ENCODE data around the gene ISM1.
A peak's percentile ranks its signal among the peaks of the same experiment; 100 is the strongest.

Gene ISM1

GRCh38 chr20:13220904-13221297, at the start of gene ISM1:
TSS of gene ISM1 (plus strand) at chr20:13221274. CDS start at chr20:13221777, 503 bp downstream.
- peak; percentile 22 to 38 (median 28) for DNase-seq (ENCODE audit: low read depth in 3 of 3)

GRCh38 chr20:13173201-13173600, 47.9 kb upstream of the ISM1 start:
- no peak for DNase-seq (ENCODE audit: low read depth in 3 of 3)

GRCh38 chr20:13174402-13174801, 46.7 kb upstream of the ISM1 start:
- DNase-seq (ENCODE audit: low read depth in 3 of 3) = no peak

GRCh38 chr20:13180986-13181889, 39.8 kb upstream of the ISM1 start:
- no peak for DNase-seq (ENCODE audit: low read depth in 3 of 3)

GRCh38 chr20:13183005-13183404, 38.1 kb upstream of the ISM1 start:
- no peak for DNase-seq (ENCODE audit: low read depth in 3 of 3)

- no peak for DNase-seq (ENCODE audit: low read depth in 3 of 3)
These were observed 34.9 kb upstream of the ISM1 start for GRCh38 chr20:13186043-13186774.

GRCh38 chr20:13187899-13188298, 33.2 kb upstream of the ISM1 start:
- no peak for DNase-seq (ENCODE audit: low read depth in 3 of 3)

GRCh38 chr20:13199279-13199678, 21.8 kb upstream of the ISM1 start:
- DNase-seq (ENCODE audit: low read depth in 3 of 3) = no peak

- DNase-seq (ENCODE audit: low read depth in 3 of 3) = no peak
These were observed 20.1 kb upstream of the ISM1 start for GRCh38 chr20:13200767-13201500.

- no peak for DNase-seq (ENCODE audit: low read depth in 3 of 3)
These were observed 18.5 kb upstream of the ISM1 start for GRCh38 chr20:13202565-13202964.

GRCh38 chr20:13205425-13205824, 15.6 kb upstream of the ISM1 start:
- DNase-seq (ENCODE audit: low read depth in 3 of 3) = no peak

GRCh38 chr20:13205848-13206434, 15.1 kb upstream of the ISM1 start:
- no peak for DNase-seq (ENCODE audit: low read depth in 3 of 3)

- DNase-seq (ENCODE audit: low read depth in 3 of 3) = no peak
These were observed 14.1 kb upstream of the ISM1 start for GRCh38 chr20:13207016-13207415.

- no peak for DNase-seq (ENCODE audit: low read depth in 3 of 3)
These were observed 9.0 kb upstream of the ISM1 start for GRCh38 chr20:13211956-13212618.

GRCh38 chr20:13212750-13213149, 8.3 kb upstream of the ISM1 start:
- no peak for DNase-seq (ENCODE audit: low read depth in 3 of 3)

- DNase-seq (ENCODE audit: low read depth in 3 of 3) = no peak
These were observed 7.7 kb upstream of the ISM1 start for GRCh38 chr20:13213335-13213734.

- no peak for DNase-seq (ENCODE audit: low read depth in 3 of 3)
These were observed 4.5 kb upstream of the ISM1 start for GRCh38 chr20:13216533-13216932.

GRCh38 chr20:13219327-13220193, 1.5 kb upstream of the ISM1 start:
- DNase-seq (ENCODE audit: low read depth in 3 of 3) = no peak

GRCh38 chr20:13220194-13220903, 725 bp upstream of the ISM1 start:
- peak in 2 of 3 experiments; percentile 1 to 20 for DNase-seq (ENCODE audit: low read depth in 3 of 3)

GRCh38 chr20:13221313-13221672, 219 bp downstream of the ISM1 start:
- peak; percentile 0 to 17 (median 1) for DNase-seq (ENCODE audit: low read depth in 3 of 3)

Data from stimulated activated CD4-positive, alpha-beta T cell treated with anti-CD3 and anti-CD28 coated beads, TNF-alpha, amount 100 ng/mL, for 4 hours (primary cell).